Mammary epithelial cell (primary cell): ENCODE data around the gene GEMIN7.

Experiments
- EZH2 ChIP-seq: IDR thresholded peaks from 2 replicates; pipeline ENCODE4 v1.6.1; 2012; ENCODE audit warnings: low read length, inconsistent platforms, borderline replicate concordance
- TF ChIP-seq, protein P1 (sequence below), 2 donors: IDR thresholded peaks in 1 of 2; conservative IDR thresholded peaks in 1 of 2; 2 replicates each; pipeline ENCODE4 v1.5.1; 2011 to 2012; ENCODE audit warnings: inconsistent platforms in 2 of 2, low read length in 2 of 2, mild to moderate bottlenecking in 2 of 2, control low read depth in 1 of 2, low read depth in 1 of 2; ENCODE audit not compliant: insufficient read depth in 1 of 2; ENCODE audit errors: extremely low read depth in 1 of 2

DNA sequence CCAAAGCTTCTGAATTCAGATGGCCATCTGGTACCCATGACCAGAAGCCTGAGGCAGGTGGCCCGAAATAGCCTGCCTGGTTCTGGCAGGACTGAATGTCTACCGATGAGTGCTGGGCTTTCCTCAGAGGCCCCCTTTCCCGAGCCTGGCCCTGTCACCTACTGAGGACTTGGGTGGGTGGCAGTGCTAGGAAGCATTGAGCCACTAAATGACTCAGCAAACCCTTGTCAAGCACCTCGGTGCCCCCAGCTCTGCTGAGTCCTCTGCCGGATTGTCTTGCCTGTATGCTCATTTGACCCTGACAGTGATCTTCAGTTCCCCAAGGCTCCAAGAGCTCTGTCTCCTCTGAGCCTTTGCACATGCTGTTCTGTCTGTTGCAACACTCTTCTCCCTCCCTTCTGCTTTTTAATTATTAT is 31.8 kb downstream of the GEMIN7 start:
- TF ChIP-seq, protein P1, sequence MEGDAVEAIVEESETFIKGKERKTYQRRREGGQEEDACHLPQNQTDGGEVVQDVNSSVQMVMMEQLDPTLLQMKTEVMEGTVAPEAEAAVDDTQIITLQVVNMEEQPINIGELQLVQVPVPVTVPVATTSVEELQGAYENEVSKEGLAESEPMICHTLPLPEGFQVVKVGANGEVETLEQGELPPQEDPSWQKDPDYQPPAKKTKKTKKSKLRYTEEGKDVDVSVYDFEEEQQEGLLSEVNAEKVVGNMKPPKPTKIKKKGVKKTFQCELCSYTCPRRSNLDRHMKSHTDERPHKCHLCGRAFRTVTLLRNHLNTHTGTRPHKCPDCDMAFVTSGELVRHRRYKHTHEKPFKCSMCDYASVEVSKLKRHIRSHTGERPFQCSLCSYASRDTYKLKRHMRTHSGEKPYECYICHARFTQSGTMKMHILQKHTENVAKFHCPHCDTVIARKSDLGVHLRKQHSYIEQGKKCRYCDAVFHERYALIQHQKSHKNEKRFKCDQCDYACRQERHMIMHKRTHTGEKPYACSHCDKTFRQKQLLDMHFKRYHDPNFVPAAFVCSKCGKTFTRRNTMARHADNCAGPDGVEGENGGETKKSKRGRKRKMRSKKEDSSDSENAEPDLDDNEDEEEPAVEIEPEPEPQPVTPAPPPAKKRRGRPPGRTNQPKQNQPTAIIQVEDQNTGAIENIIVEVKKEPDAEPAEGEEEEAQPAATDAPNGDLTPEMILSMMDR (conservative IDR thresholded peaks at IDR 0.05 in 1 of 2, IDR thresholded peaks at IDR 0.05 in 1 of 2; ENCODE audit: extremely low read depth in 1 of 2, insufficient read depth in 1 of 2, low read depth in 1 of 2, low read length in 2 of 2) = no peak
- no peak for TF ChIP-seq EZH2
